Measurements from ENCODE around the gene C1QTNF6.

C1QTNF6 gene

GRCh38 chr22:37145180-37146050 lies 42.6 kb downstream of the C1QTNF6 start (continued):
- TF ChIP-seq ZNF792 (tag by site-specific recombination; IDR thresholded peaks at IDR 0.05) = no peak
- 0 out of 2 replicates have a peak, but pooled peaks have one; percentile 11 for TF ChIP-seq ZIC2 (tag by site-specific recombination; IDR thresholded peaks at IDR 0.05)
- peak; percentile 55 for TF ChIP-seq ZNF600 (tag by site-specific recombination; IDR thresholded peaks at IDR 0.05)
- no peak for TF ChIP-seq ZSCAN18 (tag by site-specific recombination; IDR thresholded peaks at IDR 0.05)
- TF ChIP-seq KLF9 (tag by site-specific recombination; IDR thresholded peaks at IDR 0.05; ENCODE audit: low read depth) = no peak
- TF ChIP-seq ZNF366 (tag by site-specific recombination; conservative IDR thresholded peaks at IDR 0.05) = 0 out of 2 replicates have a peak, but pooled peaks have one; percentile 31
- peak; percentile 70 for TF ChIP-seq ZNF341 (tag by site-specific recombination; IDR thresholded peaks at IDR 0.05; ENCODE audit: low read depth)
- TF ChIP-seq ZNF701 (tag by site-specific recombination; IDR thresholded peaks at IDR 0.05) = peak; percentile 46; the same call in 1 of the 2 replicates
- peak; percentile 50; the same call in 1 of the 2 replicates for TF ChIP-seq OSR2 (tag by site-specific recombination; IDR thresholded peaks at IDR 0.05)
- TF ChIP-seq ZXDB (tag by site-specific recombination; IDR thresholded peaks at IDR 0.05) = peak; percentile 17; the same call in 1 of the 2 replicates
- peak; percentile 72; the same call in 1 of the 2 replicates for TF ChIP-seq PATZ1 (tag by site-specific recombination; IDR thresholded peaks at IDR 0.05)
- 0 out of 2 replicates have a peak, but pooled peaks have one; percentile 17 for TF ChIP-seq TRIM28 (IDR thresholded peaks at IDR 0.05; ENCODE audit: borderline replicate concordance, low read length)
- TF ChIP-seq ZBTB17 (tag by site-specific recombination; IDR thresholded peaks at IDR 0.05) = peak; percentile 42; the same call in 1 of the 2 replicates

GRCh38 chr22:37144180-37144554 lies 43.9 kb downstream of the C1QTNF6 start:
- ChIA-PET POLR2A (no interaction called here), CTCF (interaction anchor here (0.6 to 1.1 kb wide), 2 partner anchors 56 to 86 kb away, joined by 3 to 5 read pairs; no protein-coding TSS in a partner anchor)
- Histone ChIP-seq H3K36me3 (ENCODE audit: control insufficient read depth in 2 of 2, insufficient read depth in 1 of 2, low read length in 2 of 2) (no peaks in the 10 kb centered on the region), H3K9me3 (ENCODE audit: control insufficient read depth, insufficient read depth, low read depth, low read length) (no peaks in the 10 kb centered on the region), H3K4me3 (ENCODE audit: low read depth, low read length) (no peak overlapping the region), H3K4me1 (ENCODE audit: control insufficient read depth, insufficient read depth, low read length) (peaks cover 6% of the 10 kb centered on the region; the same call in 1 of the 2 replicates), H3K27ac (ENCODE audit: extremely low read depth, low read depth, low read length) (no peak overlapping the region)
- TF ChIP-seq ZNF623 (tag by site-specific recombination; IDR thresholded peaks at IDR 0.05) = peak; percentile 93
- TF ChIP-seq BCL11A (tag by site-specific recombination; IDR thresholded peaks at IDR 0.05; ENCODE audit: low read depth) = no peak

GRCh38 chr22:37141971-37142370 lies 46.1 kb downstream of the C1QTNF6 start:
- Histone ChIP-seq H3K9me3 (ENCODE audit: control insufficient read depth, insufficient read depth, low read depth, low read length) (no peaks in the 10 kb centered on the region), H3K36me3 (ENCODE audit: control insufficient read depth in 2 of 2, insufficient read depth in 1 of 2, low read length in 2 of 2) (no peaks in the 10 kb centered on the region), H3K27ac (ENCODE audit: extremely low read depth, low read depth, low read length) (no peak overlapping the region), H3K4me1 (ENCODE audit: control insufficient read depth, insufficient read depth, low read length) (peaks cover 6% of the 10 kb centered on the region; the same call in 1 of the 2 replicates), H3K4me3 (ENCODE audit: low read depth, low read length) (no peak overlapping the region)
- CTCF ChIA-PET = interaction anchor here (0.6 to 1.3 kb wide), 2 partner anchors 16 to 87 kb away, joined by 3 to 4 read pairs; no protein-coding TSS in a partner anchor
- TF ChIP-seq GLI4 (tag by site-specific recombination; IDR thresholded peaks at IDR 0.05) (no peak), GLIS1 (tag by site-specific recombination; IDR thresholded peaks at IDR 0.05) (0 out of 2 replicates have a peak, but pooled peaks have one; percentile 15), ZNF274 (IDR thresholded peaks at IDR 0.05; ENCODE audit: low read length) (no peak), ZNF274 (tag by site-specific recombination; IDR thresholded peaks at IDR 0.05; ENCODE audit: borderline replicate concordance) (no peak), EGR2 (tag by site-specific recombination; IDR thresholded peaks at IDR 0.05; ENCODE audit: low read depth) (no peak), ZNF394 (tag by site-specific recombination; IDR thresholded peaks at IDR 0.05; ENCODE audit: borderline replicate concordance) (no peak), YY1 (tag by site-specific recombination; IDR thresholded peaks at IDR 0.05) (no peak), HOXD13 (CRISPR knock-in tag; IDR thresholded peaks at IDR 0.05; ENCODE audit: borderline replicate concordance) (no peak), ZNF571 (tag by site-specific recombination; IDR thresholded peaks at IDR 0.05) (no peak), KLF1 (tag by site-specific recombination; IDR thresholded peaks at IDR 0.05) (peak; percentile 25; the same call in 1 of the 2 replicates)
- POLR2A ChIA-PET = interaction anchor here (2.0 kb wide), 1 partner anchor 58 kb away, joined by 6 read pairs; no protein-coding TSS in a partner anchor
